Occipital lobe (tissue), 2 donors: ENCODE measurements around the gene SSBP4. TPM values are rescaled to one million over a fixed set of nuclear protein-coding genes. Genes with fewer than 3 reads are reported as not detected.

Experiments used
- DNase-seq: peaks from one replicate; lab custom pipeline; 2025; lab: John Stamatoyannopoulos, UW
- total RNA-seq: library from RNA; depleted of rRNA; stranded (reverse); fragments of >200 nt; gene quantifications from one replicate; pipeline ENCODE4 v1.2.3, GENCODE V29; 2014

Gene SSBP4
- total RNA-seq, 1 donor from 2014 or later, result 75.6 TPM

- no peak for DNase-seq
These were observed 47.2 kb downstream of the SSBP4 start for GRCh38 chr19:18466354-18466753.

- no peak for DNase-seq
These were observed 48.8 kb downstream of the SSBP4 start for GRCh38 chr19:18467978-18468377.

GRCh38 chr19:18468517-18468916 is 49.3 kb downstream of the SSBP4 start:
- no peak for DNase-seq

DNA sequence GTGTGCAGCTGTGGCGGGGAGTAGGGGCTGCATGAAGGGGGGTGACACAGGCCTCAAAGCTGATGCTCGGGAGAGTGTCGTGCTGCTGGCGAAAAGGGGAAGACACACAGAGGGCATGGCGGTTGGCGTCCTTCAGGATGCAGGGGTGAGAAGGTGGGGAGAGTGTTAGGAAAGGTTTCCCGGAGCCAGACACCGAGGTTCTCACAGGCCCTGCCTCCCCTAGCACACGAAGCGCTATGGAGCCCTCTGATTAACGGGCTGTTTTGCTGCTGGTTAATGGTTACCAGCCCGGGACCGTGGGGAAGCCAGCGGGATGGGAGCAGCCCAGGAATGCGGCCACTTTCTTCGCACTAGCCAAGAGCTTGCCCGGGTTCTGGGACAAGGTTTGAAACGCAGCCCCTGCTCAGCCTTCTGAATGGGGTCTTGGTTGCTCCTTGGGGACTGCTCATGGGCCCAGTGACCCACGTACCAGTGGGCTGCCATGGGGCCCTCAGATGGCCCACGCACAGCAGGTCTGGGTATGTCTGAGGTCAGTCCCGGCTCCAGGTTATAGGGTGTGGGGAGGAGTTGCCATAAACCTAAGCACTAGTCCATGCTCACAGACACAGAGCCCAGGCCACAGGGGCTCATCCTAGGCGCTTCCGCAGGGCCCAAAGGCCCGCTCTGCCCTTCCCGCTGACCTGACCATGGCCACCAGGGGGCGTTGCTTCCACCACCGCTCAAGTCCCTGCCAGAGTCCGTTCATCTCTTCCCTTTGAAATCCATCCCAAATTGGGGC is 50.1 kb downstream of the SSBP4 start:
- no peak for DNase-seq

GRCh38 chr19:18470787-18471186 is 51.6 kb downstream of the SSBP4 start:
- no peak for DNase-seq

DNA sequence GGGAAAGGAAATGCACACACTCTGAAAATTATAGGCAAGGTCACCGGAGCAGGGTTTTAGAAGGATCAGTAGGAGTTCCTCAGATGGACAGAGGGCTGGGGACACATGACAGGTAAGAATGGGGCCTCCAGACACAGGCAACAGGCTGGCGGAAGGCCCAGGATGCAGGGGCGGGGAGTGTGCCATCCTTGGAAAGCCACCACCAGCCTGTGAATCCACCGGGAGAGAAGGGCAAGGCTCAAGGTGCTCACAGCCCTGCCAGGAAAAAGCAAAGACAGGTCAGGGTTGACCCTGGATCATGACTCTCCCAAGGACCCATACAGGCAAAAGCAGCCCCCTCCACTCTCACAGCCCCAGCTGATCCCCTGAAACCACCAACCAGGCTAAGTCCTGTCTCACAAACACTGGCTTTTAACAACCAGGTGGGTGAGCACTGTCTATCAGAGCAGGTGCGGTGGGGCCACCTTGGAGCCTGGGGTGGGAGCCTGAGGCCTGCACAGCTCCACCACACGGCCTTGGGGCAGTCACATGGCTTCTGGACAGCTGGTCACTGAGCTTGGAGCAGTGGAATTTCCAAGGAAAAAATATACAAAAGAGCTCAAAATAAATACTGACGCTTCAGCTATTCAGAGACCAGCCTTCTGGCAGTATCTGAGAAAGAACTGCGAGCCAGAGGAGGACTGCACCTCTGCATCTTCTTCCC is 54.0 kb downstream of the SSBP4 start:
- DNase-seq, result no peak

- DNase-seq, result no peak
These were observed 54.5 kb downstream of the SSBP4 start for GRCh38 chr19:18473706-18474087.

DNA sequence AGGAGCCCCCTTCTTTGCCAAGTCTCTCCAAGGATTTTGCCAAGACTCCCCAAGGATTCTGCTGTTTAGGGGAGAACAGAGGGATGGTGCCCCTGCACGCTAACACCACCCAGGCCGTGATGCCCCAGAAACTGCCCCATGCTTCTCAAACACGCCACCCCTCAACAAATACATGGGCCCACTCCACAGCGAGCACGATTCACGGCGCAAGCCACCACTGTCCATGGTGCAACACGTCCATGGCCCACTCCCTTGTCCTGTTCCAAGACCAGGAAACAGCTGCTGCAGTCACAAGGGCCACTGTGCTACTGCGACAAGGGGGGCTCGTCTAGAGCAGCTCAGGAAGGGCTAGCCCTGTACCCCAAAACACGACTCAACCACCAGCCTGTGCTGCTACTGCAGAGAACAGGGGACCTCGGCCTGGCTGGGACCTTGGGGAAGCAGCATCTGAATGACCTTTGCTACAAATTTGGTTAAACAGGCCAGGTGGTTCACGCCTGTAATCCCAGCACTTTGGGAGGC is 55.2 kb downstream of the SSBP4 start:
- DNase-seq, result no peak

DNA sequence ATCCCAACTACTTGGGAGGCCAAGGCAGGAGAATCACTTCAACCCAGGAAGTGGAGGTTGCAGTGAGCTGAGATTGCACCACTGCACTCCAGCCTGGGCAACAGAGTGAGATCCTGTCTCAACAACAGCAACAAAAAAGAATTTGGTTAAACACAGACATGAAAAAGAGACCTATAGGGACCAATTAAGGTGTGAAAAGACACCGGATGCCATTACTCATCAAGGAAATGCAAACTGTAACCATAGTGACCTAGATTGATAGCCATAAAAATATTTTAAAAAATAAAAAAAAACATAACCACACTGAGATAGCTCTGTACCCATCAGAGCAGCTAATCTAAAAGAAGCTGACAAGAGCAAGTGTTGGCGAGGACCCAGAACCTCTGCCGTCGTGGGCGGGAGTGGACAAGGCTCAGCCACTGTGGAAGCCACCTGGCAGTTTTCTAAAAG is 55.8 kb downstream of the SSBP4 start:
- no peak for DNase-seq

- DNase-seq, result no peak
These were observed 56.6 kb downstream of the SSBP4 start for GRCh38 chr19:18475762-18476331.

DNA sequence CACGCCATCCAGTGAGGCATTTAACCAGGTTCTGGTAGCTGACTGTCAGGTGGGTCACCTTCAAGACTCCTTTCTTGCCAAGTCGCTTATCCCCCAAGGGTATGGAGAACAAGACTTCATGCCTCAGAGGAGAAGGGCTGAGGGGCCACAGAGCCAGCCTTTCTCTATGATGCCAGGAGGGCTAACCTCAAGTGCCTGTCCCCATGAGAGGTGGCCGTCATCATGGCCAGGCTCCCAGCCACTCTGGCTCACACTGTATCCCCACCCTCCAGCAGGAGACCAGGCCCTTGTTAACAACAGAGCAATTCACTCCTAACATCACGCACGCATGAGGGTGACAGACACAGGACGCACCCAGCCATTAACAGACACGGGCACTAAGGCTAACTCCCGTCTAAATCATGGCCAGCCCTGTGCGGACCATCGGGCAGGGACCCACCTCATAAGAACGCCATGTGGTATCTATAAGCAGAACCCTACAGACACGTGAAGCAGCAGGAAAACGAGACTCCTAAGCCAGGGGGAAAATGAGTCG is 57.4 kb downstream of the SSBP4 start:
- DNase-seq, result no peak

GRCh38 chr19:18477042-18477779 is 58.0 kb downstream of the SSBP4 start:
- no peak for DNase-seq

GRCh38 chr19:18477974-18478373 is 58.8 kb downstream of the SSBP4 start:
- DNase-seq, result no peak

- DNase-seq, result no peak
These were observed 59.5 kb downstream of the SSBP4 start for GRCh38 chr19:18478545-18479311.

DNA sequence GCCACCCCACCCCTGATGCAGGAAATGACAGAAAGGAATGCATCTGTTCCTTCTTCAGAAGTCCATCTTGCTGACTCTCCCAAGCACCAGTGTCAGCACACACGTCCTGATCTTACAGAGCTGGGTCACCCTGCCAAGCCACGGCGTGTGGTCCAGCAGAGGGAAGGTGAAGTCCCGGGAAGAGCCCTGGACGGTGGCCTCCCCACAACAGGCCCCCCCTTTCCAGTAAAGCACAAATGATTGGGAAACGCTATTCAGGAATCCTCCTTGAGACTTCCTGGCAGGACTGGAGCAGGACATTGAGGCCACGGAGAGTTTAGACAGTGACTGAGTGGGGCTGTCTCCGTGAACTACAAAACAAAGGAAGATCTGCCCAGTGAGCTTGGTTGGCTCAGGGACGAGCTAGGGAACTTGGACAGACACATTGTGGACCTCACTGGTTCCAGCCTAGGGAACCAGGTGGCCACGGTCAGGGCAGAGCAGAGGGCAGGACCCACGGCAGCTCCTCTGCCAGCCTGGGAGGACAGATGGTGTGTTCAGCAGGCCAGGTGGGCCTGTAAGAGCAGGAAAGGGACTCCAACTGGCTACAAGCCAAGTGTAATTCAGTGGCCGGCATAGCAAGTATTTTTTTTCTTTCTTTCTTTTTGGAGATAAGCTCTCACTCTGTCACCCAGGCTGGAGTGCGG is 61.0 kb downstream of the SSBP4 start:
- no peak for DNase-seq

GRCh38 chr19:18481505-18482222 is 62.5 kb downstream of the SSBP4 start:
- DNase-seq, result no peak

GRCh38 chr19:18483119-18483890 is 64.1 kb downstream of the SSBP4 start:
- DNase-seq, result no peak
